NCI-H2171 treated with DMSO at 0.1 percent for 48 hours (cell line): ENCODE data around the gene GPC3.
"Not testable (repeated sequence)": the region's sequence is repeated elsewhere in the genome, so short reads cannot be mapped to it uniquely, and the experiment has no call there.

ENCODE experiments used
- DNase-seq: peaks from one replicate; lab custom pipeline; 2025; lab: John Stamatoyannopoulos, UW

Gene GPC3

GRCh38 chrX:133985164-133985966, at the start of gene GPC3:
Gene GPC3 (minus strand): TSS chrX:133985594.
- peak; percentile 76 for DNase-seq

- no peak for DNase-seq
These were observed 47.0 kb upstream of the GPC3 start for GRCh38 chrX:134032441-134032840.

DNA sequence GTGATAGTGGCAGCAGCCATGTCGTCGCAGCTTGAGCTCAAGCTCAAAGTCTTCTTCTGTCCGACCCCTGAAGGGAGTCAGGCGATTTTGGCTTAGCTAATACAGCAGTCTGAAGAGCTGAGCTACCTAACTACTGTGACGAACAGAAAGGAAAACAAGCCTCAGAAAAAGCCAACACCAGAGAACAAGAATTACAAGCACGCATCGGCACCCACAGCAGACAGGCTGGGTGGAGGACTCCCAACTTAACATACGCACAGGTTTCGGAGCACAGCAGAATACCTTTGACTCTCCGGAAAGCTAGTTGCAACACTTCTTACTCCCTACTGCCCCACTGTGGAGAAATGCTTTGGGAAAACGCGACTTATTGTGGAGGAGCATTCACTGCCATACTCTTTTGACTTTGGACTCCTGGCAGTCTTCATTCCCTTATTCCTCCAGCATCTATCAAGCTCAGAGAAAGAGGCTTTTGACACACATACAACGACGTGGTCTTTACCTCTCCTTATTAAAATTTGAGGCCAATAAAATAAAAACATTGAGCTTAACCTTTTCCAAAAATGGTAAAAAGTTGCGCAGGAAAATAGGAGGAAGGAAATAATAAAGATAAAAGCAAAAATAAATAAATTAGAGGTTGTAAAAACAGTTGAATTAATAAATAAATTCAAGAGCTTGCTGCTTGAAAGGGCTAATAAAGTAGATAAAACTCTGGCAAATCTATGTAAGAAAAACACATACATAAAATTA, 41.3 kb upstream of the GPC3 start:
- peak; percentile 28 for DNase-seq

- DNase-seq = no peak
These were observed 40.7 kb upstream of the GPC3 start for GRCh38 chrX:134025986-134026545.

- DNase-seq = no peak
These were observed 39.4 kb upstream of the GPC3 start for GRCh38 chrX:134024686-134025377.

DNA sequence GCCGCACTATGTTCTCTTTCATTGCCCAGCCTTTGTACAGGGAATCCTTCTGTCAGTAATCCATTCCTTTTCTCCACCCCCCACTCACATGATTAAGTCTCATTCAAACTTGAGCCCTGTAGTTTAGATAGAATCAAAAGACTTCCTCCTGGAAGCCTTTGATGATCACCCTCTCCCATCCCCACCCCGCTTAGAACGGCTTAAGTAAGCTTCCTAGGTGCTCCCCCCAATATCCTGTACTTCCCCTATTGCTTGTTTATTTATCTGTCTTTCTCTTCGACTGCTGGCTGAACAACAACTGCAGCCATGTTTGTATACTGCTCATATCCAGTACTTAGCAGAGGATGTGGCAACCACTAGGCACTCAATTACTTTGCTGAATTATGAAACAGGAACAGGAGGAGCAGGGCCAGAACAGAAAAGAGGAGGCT, 38.5 kb upstream of the GPC3 start:
- no peak for DNase-seq

GRCh38 chrX:134020910-134021309, 35.5 kb upstream of the GPC3 start:
- peak; percentile 14 for DNase-seq

DNA sequence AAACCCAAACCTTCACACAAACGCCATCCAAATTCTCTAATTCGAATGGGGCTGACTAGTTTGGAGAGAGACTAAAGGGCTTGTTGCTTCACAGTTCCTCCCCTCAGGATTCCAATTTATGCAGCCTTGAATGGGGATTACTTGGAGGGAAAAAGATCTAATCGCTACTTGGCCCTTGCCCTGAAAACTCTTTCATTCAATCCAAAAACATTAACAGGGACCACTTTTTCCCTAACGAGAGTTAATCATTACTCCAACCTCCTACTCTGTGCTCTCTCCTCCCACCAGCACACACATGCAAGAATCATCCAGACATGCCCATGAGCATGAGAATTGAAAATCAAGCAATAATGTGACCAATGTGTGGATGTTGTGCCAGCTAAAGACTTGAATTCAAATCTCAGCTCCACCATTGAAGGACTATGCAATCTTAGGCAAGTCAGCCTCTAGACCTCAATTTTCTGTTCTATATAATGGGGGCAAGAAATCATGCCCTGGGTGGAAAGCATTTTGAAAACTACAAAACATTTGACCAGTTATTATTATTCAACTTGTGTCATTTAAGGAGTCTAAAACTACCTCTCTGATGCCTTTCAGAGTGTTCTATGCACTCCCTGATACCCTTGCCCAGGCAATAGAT, 34.3 kb upstream of the GPC3 start:
- DNase-seq = no peak

GRCh38 chrX:134016309-134016708, 30.9 kb upstream of the GPC3 start:
- DNase-seq = not testable (repeated sequence)

GRCh38 chrX:134015510-134015909, 30.1 kb upstream of the GPC3 start:
- not testable (repeated sequence) for DNase-seq

DNA sequence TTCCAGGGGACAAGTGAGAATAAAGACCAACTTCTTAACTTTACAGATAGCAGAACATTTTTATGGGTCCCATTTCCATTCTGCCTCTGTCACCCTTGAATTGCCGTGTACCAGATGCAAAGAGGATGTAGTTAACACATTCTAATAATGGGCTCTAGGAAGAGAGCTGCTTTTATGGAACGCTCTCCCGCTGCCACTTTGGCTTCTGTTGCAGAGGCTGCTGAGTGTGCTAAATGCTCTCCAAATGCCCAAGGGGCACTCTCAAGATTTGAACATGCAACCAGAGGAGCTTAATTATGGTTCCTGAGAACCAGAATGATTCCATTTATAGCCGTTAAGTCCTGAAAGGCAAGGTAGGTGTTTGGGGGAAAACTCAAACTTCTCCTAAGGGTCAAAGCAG, 28.1 kb upstream of the GPC3 start:
- no peak for DNase-seq

DNA sequence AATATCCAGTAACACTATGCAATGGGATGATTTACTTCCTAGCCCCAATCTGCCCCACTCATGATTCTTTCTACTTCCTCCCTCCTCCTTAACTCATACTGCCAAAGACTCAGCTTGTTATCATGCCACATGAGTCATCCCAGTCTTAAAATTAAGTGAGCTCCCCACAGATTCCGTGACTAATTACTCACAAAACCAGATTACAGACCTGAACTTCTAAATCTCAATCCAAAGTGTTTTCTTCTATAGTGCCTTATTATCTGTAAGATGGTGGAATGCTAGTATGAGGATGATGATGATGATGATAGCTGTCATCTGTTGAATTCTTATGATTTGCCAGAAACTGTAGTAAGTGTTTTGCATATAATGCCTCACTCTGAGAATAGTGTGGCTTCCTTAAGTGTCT, 27.7 kb upstream of the GPC3 start:
- no peak for DNase-seq

GRCh38 chrX:134010690-134011089, 25.3 kb upstream of the GPC3 start:
- no peak for DNase-seq

DNA sequence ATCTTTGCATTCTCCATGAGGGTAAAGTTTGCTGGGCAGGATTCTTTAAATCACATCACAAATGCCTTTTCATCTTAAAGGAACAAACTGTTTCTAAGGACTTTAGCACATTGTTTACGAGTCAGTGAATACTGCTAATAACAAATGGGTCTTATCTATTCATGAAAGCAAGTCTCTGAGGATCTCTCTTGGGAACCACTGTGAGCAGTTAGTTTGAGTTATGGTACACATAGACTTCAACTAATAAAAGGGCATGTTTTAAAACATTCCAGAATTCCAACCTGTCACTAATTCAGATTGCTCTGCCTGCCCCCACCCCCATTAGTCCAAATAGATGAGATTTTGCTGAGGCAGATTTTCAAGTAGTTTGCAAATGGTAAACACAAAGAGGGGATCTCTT, 22.3 kb upstream of the GPC3 start:
- DNase-seq = no peak

DNA sequence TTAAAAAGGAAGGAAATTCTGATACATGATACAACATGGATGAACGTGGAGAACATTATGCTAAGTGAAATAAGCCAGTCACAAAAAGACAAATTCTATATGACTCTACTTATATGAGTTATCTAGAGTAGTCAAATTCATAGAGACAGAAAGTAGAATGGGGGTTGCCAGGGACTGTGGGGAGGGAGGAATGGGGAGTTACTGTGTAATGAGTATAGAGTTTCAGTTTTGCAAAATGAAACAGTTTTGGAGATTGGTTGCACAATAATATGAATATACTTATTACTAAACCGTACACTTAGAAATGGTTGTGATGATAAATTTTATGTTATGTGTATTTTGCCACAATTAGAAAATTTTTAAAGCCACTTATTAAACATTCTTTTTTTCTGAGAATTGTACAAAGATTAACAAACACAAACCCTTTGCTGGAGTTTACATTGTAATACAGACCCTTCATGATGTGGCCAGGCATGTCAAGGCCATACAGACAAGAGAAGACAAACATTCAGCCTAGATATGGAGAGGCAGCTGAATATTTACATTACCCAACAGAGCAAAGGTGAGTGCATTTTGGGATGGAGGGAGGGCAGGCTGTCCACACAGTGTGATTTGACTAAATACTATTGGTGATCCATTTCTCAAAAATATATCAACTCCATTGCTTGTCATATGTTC, 21.2 kb upstream of the GPC3 start:
- no peak for DNase-seq

GRCh38 chrX:134004084-134004483, 18.7 kb upstream of the GPC3 start:
- DNase-seq = no peak

DNA sequence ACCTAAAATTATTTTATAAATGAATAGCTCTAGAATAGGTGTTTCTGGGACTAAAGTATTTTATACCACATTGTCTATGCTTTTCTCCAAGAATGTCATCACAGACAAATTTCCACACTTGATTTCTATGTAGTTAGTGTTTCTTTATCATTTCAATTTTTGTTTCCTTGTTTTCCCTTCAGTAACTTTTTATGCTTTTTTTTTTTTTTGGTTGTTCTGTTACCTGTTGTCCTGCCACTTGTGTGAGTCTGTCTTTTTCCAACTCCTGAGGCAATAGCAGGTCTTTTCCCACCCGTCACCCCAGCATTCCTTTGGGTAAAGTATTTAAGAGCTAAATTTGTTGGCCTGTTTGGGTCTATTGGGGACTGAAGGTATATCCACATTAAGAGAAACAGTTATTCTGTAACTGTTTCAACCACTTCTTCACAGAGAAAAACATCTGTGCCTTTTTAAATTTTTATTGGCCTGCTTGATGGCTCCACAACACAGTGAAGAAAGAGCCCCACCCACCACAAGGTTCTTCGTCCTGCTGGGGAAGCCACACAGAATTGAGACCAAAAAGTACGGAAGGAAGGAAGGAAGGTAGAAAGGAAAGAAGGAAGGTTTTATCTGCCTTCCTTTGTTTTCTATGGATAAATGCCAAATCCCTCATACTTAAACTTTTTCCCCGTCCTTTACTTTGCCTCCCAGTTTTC, 17.7 kb upstream of the GPC3 start:
- no peak for DNase-seq

DNA sequence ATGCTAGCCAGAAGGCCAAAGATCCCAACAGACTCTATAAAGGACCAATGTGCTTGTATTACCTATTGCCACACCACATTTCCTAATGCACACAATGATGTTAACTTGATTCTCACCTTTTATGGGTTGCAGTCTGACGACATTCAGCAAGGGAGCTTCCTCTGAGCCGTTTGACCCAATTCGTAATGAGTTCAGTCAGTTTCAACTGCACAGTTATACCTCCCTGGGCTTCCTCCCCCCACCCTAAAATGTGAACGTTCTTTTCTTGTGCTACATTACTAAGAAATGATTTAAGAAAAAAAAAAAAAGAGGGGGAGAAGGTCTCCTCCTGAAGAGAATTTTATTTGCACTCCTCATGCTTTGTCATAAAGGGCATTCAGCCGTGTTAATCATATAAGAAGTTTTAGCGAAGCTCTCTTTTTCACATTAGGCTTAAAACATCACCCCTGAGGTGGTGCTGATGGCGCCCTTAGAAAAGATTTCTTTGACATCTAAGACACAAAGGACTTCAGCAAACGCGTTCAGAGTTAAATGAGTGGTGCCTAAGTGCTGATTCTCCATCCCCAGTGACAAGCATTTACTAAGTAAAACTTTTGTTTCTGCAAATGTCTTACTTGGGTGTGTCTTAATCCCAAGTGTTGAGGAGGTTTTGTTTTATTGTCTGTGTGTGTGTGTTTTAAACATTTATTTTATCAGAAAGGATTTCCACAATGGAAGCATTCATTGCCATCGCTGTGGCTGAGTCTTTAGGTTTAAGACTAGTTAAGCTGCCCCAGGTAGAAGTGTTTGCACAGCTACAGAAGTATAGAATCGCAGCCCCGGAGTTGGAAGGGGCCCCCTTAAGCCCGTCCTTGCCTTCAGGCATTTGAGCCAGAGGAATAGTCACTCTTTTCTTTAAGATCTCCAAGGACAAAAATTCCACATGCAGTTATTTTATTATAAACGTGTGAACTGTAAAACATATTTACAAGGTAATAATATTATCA, 15.2 kb upstream of the GPC3 start:
- no peak for DNase-seq

- no peak for DNase-seq
These were observed 13.8 kb upstream of the GPC3 start for GRCh38 chrX:133999031-133999705.
